D721Med (cell line): Measurements from ENCODE around the gene DDX49.

Experiments used
- DNase-seq: peaks from one replicate; pipeline ENCODE4 v3.0.0; 2011; ENCODE audit warnings: low spot score; ENCODE audit not compliant: insufficient read length
- FAIRE-seq: peaks from 2 replicates; lab custom pipeline; 2011; peaks lifted over from hg19 to GRCh38; lab: Jason Lieb, UNC
- TF ChIP-seq, protein P1 (sequence below): IDR thresholded peaks from 2 replicates; pipeline ENCODE4 v1.5.1; 2012; ENCODE audit warnings: mild to moderate bottlenecking, control low read depth; ENCODE audit not compliant: insufficient read depth; ENCODE audit errors: missing control alignments

DDX49 gene

DNA sequence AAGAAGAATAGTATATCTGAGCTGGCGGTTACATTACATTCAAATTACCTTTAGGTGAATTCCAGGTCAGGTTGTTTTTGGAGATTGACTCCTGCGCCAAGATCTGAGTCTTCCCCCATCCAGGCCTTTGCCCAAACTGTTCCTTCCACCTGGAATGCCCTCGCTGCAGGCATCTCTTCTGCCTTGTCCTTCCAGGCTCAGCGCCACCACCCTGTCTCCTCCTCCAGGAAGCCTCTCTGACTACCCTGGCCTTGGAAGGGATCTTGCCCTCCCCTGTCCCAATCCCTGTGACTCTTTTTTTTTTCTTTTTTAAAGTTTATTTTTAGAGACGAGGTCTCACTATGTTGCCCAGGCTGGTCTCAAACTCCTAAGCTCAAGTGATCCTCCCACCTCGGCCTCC lies 23.2 kb downstream of the DDX49 start:
- FAIRE-seq, result no peak

DNA sequence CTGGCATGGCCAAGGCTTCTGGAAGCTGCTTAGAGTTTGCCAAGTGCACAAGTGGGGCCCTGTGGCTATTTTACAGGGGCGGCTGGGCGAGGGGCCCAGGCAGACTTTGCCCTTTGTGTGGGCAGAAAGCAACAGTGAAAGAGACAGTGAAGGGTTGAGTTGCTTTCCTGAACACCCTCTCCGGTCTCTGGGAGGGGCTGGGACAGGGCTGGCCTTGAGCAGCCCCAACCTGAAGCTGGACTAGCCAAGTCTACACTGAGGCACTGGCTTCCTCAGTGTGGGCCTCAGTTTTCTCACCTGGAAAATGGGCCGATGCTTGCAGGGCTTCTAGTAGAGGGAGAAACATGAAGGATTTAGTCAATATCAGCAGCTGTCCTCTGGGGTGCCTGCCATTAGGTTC lies 23.9 kb downstream of the DDX49 start:
- DNase-seq (no peak), FAIRE-seq (no peak)
- TF ChIP-seq, protein P1, sequence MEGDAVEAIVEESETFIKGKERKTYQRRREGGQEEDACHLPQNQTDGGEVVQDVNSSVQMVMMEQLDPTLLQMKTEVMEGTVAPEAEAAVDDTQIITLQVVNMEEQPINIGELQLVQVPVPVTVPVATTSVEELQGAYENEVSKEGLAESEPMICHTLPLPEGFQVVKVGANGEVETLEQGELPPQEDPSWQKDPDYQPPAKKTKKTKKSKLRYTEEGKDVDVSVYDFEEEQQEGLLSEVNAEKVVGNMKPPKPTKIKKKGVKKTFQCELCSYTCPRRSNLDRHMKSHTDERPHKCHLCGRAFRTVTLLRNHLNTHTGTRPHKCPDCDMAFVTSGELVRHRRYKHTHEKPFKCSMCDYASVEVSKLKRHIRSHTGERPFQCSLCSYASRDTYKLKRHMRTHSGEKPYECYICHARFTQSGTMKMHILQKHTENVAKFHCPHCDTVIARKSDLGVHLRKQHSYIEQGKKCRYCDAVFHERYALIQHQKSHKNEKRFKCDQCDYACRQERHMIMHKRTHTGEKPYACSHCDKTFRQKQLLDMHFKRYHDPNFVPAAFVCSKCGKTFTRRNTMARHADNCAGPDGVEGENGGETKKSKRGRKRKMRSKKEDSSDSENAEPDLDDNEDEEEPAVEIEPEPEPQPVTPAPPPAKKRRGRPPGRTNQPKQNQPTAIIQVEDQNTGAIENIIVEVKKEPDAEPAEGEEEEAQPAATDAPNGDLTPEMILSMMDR, result no peak

More for the DNA sequence above, 23.2 kb downstream of the DDX49 start:
- DNase-seq, result no peak
- TF ChIP-seq, protein P1, result no peak

DNA sequence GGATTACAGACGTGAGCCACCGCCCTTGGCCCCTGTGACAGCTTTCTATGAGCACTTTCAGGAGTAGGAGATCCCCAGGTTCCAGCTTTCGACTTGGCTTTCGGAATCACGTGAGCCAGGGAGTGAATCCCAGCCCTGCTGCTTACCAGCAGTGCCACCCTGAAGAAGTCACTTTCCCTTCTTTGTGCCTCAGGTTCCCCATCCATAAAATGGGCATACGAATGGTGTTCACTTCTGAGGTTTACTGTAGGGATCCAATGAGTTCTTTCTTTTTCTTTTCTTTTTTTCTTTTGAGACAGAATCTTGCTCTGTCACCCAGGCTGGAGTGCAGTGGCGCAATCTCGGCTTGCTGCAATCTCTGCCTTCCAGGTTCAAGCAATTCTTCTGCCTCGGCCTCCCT lies 25.8 kb downstream of the DDX49 start:
- DNase-seq (no peak), FAIRE-seq (no peak)
- TF ChIP-seq, protein P1, result no peak

DNA sequence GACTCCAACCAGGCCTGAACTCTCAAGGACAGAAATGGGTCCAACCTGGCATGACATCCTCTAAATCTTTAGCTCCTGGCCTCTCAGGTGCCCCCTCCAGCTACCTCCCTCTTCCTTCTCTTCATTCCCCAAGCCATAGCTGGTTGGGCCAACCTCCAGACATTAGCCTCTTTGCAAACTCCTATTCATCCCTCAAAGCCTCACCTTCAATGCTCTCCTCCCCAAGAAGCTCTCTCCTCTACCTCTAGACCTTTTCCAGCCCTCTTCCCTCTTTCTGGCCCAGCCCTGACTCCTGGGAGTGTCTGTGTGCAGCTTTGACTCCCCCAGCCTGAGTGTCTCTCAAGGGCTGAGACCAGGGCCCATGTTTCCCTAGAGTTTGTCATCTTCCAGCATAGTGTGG lies 26.8 kb downstream of the DDX49 start:
- FAIRE-seq (no peak), DNase-seq (no peak)
- TF ChIP-seq, protein P1, result no peak

DNA sequence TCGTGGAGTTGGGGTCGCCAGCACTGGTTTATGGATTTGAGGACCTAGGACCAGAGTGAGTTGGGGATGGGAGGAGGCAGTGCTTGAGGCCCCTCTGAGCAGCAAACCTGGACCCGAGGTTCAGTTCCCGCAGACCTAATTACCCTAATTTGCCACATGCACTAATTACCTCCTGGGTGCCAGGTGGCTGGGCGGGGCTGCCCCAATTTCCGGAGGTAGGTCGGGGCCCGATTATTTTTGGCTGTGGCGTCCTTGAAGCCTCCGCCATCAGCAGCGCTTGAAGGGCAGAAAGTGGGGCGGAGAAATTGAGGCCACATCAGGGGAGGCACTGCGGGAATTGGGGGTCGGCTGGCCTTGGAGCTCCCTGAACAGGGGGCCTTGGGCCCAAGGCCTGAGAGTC lies 27.4 kb downstream of the DDX49 start:
- no peak for FAIRE-seq

DNA sequence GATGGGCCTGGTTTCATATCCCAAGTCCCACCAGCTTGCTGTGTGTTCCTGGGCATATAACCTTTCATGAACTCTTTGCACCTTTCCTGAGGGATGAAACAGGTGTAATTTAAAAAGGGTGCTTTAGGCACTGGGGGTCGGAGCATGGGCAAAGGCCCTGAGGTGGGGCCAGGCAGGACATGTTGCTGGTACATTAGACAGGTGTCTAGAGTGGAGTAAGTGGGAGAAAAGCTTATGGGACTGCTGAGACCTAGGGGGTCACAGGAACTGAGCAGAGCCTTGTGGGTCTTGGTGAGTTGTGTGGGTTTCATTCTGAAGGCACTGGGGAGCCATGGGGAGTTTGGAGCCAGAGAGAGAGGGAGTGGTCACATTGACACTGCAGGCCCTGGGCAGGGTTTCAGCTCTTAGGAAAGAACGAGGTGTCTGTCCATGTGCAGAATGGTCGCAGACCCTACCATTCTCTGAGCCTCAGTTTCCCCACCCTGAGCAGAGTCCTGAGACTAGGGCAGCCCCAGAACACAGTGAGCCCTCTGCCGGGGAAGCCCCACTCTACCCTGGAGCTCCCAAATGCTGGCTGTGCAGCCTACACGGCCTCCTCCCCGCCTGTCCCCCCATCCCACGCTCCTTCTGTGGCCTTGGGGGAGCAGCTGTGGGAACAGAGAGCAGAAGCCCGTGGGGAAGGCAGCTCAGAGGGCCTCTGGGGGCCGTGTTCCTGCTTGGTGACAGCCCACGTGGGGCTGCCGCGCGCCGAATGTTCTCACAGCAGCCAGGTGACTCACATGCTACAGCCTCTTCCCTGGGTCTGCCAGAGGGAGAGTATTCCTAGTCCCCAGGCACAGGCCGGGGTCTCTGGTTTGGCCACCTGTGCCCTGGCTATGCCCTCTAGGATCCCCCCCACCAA lies 28.8 kb downstream of the DDX49 start:
- TF ChIP-seq, protein P1, result no peak
- FAIRE-seq, result no peak
- no peak for DNase-seq

More for the DNA sequence above, 27.4 kb downstream of the DDX49 start:
- TF ChIP-seq, protein P1, result no peak
- no peak for DNase-seq

DNA sequence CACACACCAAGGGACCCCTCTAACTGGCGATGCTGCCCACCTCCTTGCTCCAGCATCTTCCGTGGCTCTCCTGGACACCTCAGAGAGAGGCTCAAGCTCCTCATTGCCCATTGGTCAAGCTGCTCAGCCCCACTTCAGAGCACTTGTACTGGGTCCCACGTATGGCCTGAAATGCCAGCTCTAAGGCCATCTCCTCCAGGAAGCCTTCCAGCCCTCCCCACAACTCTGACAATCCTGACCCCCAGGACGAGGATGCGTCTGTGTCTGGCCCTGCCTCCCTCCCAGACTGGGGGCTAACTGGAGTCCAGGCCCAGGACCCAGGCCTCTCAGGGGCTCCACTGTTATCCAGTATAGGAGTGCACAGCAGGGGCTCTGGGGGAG lies 29.5 kb downstream of the DDX49 start:
- TF ChIP-seq, protein P1, result no peak
- DNase-seq (no peak), FAIRE-seq (no peak)
